Activated CD4-positive, CD25-positive, alpha-beta regulatory T cell treated with anti-CD3 and anti-CD28 coated beads, Interleukin-2, amount 50 U/mL, for 24 hours (primary cell): ENCODE data around the gene SLC25A13.

ENCODE experiments used
- ATAC-seq, 2 donors: fragments of 150-1000 bp; cut with Tn5 transposase; one replicate each; pipeline ENCODE4 v1.10.0; 2021; ENCODE audit warnings: mild to moderate bottlenecking in 1 of 2, moderate library complexity in 1 of 2

Gene SLC25A13

GRCh38 chr7:96238976-96239766 is 82.7 kb downstream of the SLC25A13 start:
- ATAC-seq: no peak

- no peak for ATAC-seq
These were observed 83.4 kb downstream of the SLC25A13 start for GRCh38 chr7:96238474-96238873.

- no peak for ATAC-seq
These were observed 84.9 kb downstream of the SLC25A13 start for GRCh38 chr7:96237040-96237439.

- no peak for ATAC-seq
These were observed 85.5 kb downstream of the SLC25A13 start for GRCh38 chr7:96236198-96237039.

- no peak for ATAC-seq
These were observed 86.6 kb downstream of the SLC25A13 start for GRCh38 chr7:96235281-96235680.

GRCh38 chr7:96233528-96234154 is 88.3 kb downstream of the SLC25A13 start:
- no peak for ATAC-seq

GRCh38 chr7:96233084-96233483 is 88.8 kb downstream of the SLC25A13 start:
- ATAC-seq: no peak

- ATAC-seq: no peak
These were observed 93.1 kb downstream of the SLC25A13 start for GRCh38 chr7:96228760-96229159.

GRCh38 chr7:96225251-96225650 is 96.6 kb downstream of the SLC25A13 start:
- ATAC-seq: no peak

GRCh38 chr7:96224685-96225084 is 97.2 kb downstream of the SLC25A13 start:
- no peak for ATAC-seq

- ATAC-seq: no peak
These were observed 97.8 kb downstream of the SLC25A13 start for GRCh38 chr7:96224073-96224472.

GRCh38 chr7:96221888-96222287 is 100.0 kb downstream of the SLC25A13 start:
- no peak for ATAC-seq

- no peak for ATAC-seq
These were observed 102.3 kb downstream of the SLC25A13 start for GRCh38 chr7:96219378-96220130.

- ATAC-seq: no peak
These were observed 103.1 kb downstream of the SLC25A13 start for GRCh38 chr7:96218664-96219243.

- ATAC-seq: no peak
These were observed 104.8 kb downstream of the SLC25A13 start for GRCh38 chr7:96217147-96217546.

GRCh38 chr7:96216373-96216772 is 105.5 kb downstream of the SLC25A13 start:
- ATAC-seq: no peak

GRCh38 chr7:96212474-96212873 is 109.4 kb downstream of the SLC25A13 start:
- no peak for ATAC-seq

- ATAC-seq: no peak
These were observed 109.9 kb downstream of the SLC25A13 start for GRCh38 chr7:96211954-96212353.

- no peak for ATAC-seq
These were observed 116.2 kb downstream of the SLC25A13 start for GRCh38 chr7:96205665-96206064.

GRCh38 chr7:96204601-96205000 is 117.3 kb downstream of the SLC25A13 start:
- ATAC-seq: no peak

GRCh38 chr7:96203786-96204185 is 118.1 kb downstream of the SLC25A13 start:
- ATAC-seq: no peak

GRCh38 chr7:96202102-96202501 is 119.8 kb downstream of the SLC25A13 start:
- no peak for ATAC-seq
